ENCODE results near the gene MICOS13. TPM values are rescaled to one million over a fixed set of nuclear protein-coding genes. Genes with fewer than 3 reads are reported as not detected.

MICOS13 gene
- total and polyA plus RNA-seq, 10 donors: 15.7 to 89.5 (median 38.0) TPM

DNA sequence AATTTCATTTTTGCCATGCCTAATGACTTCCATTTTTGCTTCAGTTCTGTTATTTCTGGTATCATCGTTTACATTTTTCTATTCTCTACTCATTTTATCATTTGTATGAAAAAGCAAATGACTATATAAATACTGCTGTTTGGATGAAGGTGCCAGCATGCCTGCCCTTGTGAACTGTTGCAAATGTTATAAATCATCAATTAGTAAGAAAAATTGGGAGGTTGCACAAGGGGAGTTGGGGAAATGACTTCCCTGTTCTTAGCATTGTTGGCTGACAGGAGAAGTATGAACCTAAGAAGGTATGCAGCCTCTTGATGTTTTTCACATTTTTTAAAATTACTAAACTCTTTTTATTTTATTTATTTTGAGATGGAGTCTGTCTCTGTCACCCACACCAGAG, 42.3 kb downstream of the MICOS13 start:
- DNase-seq: no peak
- intact Hi-C loops (cut with DNase I; ENCODE audit: low total_unique reads): no loop called here
- Histone ChIP-seq H3K9me3 (no peaks in the 10 kb centered on the region), H3K36me3 (peaks cover 0 to 69% (median 19%) of the 10 kb centered on the region in 6 donors), H3K4me3 (no peak overlapping the region), H3K27ac (peak overlapping the region in 2 of 8 donors; percentile 26 to 33), H3K4me1 (peaks cover 10 to 89% (median 47%) of the 10 kb centered on the region in 6 donors), H3K27me3 (replicated peaks in 1 of 7) (no peaks in the 10 kb centered on the region)
- WGBS, 5 donors: 54 to 83% (median 74%) methylated on average over 1 of the region's 1 CpG
- no peak for TF ChIP-seq POLR2AphosphoS5 (IDR thresholded peaks at IDR 0.05)
- TF ChIP-seq, protein P1, sequence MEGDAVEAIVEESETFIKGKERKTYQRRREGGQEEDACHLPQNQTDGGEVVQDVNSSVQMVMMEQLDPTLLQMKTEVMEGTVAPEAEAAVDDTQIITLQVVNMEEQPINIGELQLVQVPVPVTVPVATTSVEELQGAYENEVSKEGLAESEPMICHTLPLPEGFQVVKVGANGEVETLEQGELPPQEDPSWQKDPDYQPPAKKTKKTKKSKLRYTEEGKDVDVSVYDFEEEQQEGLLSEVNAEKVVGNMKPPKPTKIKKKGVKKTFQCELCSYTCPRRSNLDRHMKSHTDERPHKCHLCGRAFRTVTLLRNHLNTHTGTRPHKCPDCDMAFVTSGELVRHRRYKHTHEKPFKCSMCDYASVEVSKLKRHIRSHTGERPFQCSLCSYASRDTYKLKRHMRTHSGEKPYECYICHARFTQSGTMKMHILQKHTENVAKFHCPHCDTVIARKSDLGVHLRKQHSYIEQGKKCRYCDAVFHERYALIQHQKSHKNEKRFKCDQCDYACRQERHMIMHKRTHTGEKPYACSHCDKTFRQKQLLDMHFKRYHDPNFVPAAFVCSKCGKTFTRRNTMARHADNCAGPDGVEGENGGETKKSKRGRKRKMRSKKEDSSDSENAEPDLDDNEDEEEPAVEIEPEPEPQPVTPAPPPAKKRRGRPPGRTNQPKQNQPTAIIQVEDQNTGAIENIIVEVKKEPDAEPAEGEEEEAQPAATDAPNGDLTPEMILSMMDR (IDR thresholded peaks at IDR 0.05 in 8 of 11, conservative IDR thresholded peaks at IDR 0.05 in 3 of 11): no peak
- TF ChIP-seq POLR2A (IDR thresholded peaks at IDR 0.05): no peak

DNA sequence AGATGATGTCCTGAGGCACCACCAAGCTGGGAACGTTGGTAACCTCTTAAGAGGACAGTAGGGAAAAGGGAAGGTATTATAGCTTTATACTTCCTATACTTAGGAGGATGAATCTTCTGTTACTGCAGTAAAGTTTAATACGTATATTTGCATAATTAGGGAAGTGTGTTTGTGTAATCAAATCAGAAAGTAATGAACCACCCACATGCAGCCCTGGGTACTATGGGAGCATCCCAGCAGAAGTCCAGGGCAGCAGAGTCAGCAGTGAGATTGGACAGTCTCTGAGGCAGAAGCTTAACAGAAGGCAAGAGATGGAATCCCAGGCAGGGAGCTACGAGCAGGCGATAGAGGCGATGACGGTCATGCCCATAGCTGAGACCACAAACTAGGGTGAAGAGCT, 44.9 kb downstream of the MICOS13 start:
- Histone ChIP-seq H3K9me3 (no peaks in the 10 kb centered on the region), H3K27ac (peak overlapping the region in 1 of 8 donors; percentile 0), H3K4me3 (no peak overlapping the region), H3K27me3 (replicated peaks in 1 of 7) (no peaks in the 10 kb centered on the region), H3K4me1 (peaks cover 24 to 89% (median 58%) of the 10 kb centered on the region in 6 donors), H3K36me3 (peaks cover 0 to 71% (median 0%) of the 10 kb centered on the region in 6 donors)
- peak; percentile 10 for DNase-seq
- WGBS, 5 donors: 75 to 85% (median 83%) methylated on average over 6 of the region's 6 CpGs
- intact Hi-C loops (cut with DNase I; ENCODE audit: low total_unique reads): no loop called here
- TF ChIP-seq POLR2A (IDR thresholded peaks at IDR 0.05): no peak
- TF ChIP-seq, protein P1 (IDR thresholded peaks at IDR 0.05 in 8 of 11, conservative IDR thresholded peaks at IDR 0.05 in 3 of 11): no peak
- no peak for TF ChIP-seq POLR2AphosphoS5 (IDR thresholded peaks at IDR 0.05)

GRCh38 chr19:5632657-5633056, 47.7 kb downstream of the MICOS13 start:
- WGBS, 5 donors: 73 to 88% (median 84%) methylated on average over 5 of the region's 5 CpGs
- TF ChIP-seq POLR2AphosphoS5 (IDR thresholded peaks at IDR 0.05): no peak
- TF ChIP-seq POLR2A (IDR thresholded peaks at IDR 0.05): no peak
- TF ChIP-seq, protein P1 (IDR thresholded peaks at IDR 0.05 in 8 of 11, conservative IDR thresholded peaks at IDR 0.05 in 3 of 11): no peak
- peak; percentile 12 for DNase-seq
- Histone ChIP-seq H3K4me3 (no peak overlapping the region), H3K36me3 (peaks cover 0 to 90% (median 9%) of the 10 kb centered on the region in 6 donors), H3K27ac (peak overlapping the region in 3 of 8 donors; percentile 51 to 62 (median 51)), H3K4me1 (peaks cover 34 to 100% (median 75%) of the 10 kb centered on the region in 6 donors), H3K9me3 (no peaks in the 10 kb centered on the region), H3K27me3 (replicated peaks in 1 of 7) (no peaks in the 10 kb centered on the region)
- intact Hi-C loops (cut with DNase I; ENCODE audit: low total_unique reads): no loop called here

GRCh38 chr19:5632241-5632612, 48.1 kb downstream of the MICOS13 start:
- H3K4me3 ChIP-seq: peak overlapping the region in 1 of 8 donors; percentile 12
- TF ChIP-seq, protein P1 (IDR thresholded peaks at IDR 0.05 in 8 of 11, conservative IDR thresholded peaks at IDR 0.05 in 3 of 11): no peak
- TF ChIP-seq POLR2AphosphoS5 (IDR thresholded peaks at IDR 0.05): no peak
- TF ChIP-seq POLR2A (IDR thresholded peaks at IDR 0.05): no peak
- H3K36me3 ChIP-seq: peaks cover 0 to 90% (median 14%) of the 10 kb centered on the region in 6 donors
- WGBS, 5 donors: 53 to 78% (median 67%) methylated on average over 4 of the region's 4 CpGs
- intact Hi-C loops (cut with DNase I; ENCODE audit: low total_unique reads): no loop called here
- DNase-seq: no peak
- H3K4me1 ChIP-seq: peaks cover 35 to 100% (median 75%) of the 10 kb centered on the region in 6 donors
- peak overlapping the region in 3 of 8 donors; percentile 51 to 62 (median 51) for H3K27ac ChIP-seq
- no peaks in the 10 kb centered on the region for H3K9me3 ChIP-seq
- H3K27me3 ChIP-seq (replicated peaks in 1 of 7): no peaks in the 10 kb centered on the region
